ENCODE results near the gene CDH13.

- TF ChIP-seq POLR2AphosphoS5 (IDR thresholded peaks at IDR 0.05; ENCODE audit: low read depth, low read length) (no peak), SIN3A (IDR thresholded peaks at IDR 0.05; ENCODE audit: borderline replicate concordance, insufficient read depth, low read length) (no peak), TAF1 (IDR thresholded peaks at IDR 0.05; ENCODE audit: borderline replicate concordance, insufficient read depth, low read length) (no peak), REST (IDR thresholded peaks at IDR 0.05; ENCODE audit: insufficient read depth in 1 of 2, low read depth in 2 of 2, low read length in 2 of 2) (no peak)
These were observed 109.5 kb downstream of the CDH13 start for GRCh38 chr16:82736224-82736623.
